IMR-90 (cell line): ENCODE measurements around the gene RBM10. TPM values are rescaled to one million over a fixed set of nuclear protein-coding genes. Genes with fewer than 3 reads are reported as not detected.
A peak's percentile ranks its signal among the peaks of the same experiment; 100 is the strongest.

ENCODE experiments used
- ATAC-seq: fragments of 200-7000 bp; cut with Tn5 transposase; 2 replicates; pipeline ENCODE4 v1.9.1; 2020; ENCODE audit warnings: low read depth, mild to moderate bottlenecking, moderate library complexity
- BruUV-seq: library from RNA; stranded (reverse); fragments of 400-500 nt; replicated peaks from 2 replicates; lab custom pipeline; 2021; lab: Mats Ljungman, UMichigan
- CTCF ChIA-PET: fragments of 300-600 bp; formaldehyde crosslinking; extraction: SDS; loops from one replicate; lab custom pipeline; 2021; ENCODE audit warnings: antibody characterized with exemption; lab: Yijun Ruan, JAX
- POLR2A ChIA-PET: fragments of 300-600 bp; sonication (Branson Sonifier 250); formaldehyde crosslinking; loops from one replicate; lab custom pipeline; 2022; ENCODE audit warnings: antibody characterized with exemption; ENCODE audit not compliant: unreplicated experiment; lab: Charles Lee
- DNase-seq: peaks from one replicate; pipeline ENCODE4 v3.0.0; 2013
- H2AFZ ChIP-seq: replicated peaks from 2 replicates; pipeline ENCODE3; 2013; ENCODE audit warnings: low read length, mild to moderate bottlenecking; ENCODE audit not compliant: poor library complexity
- H2AK5ac ChIP-seq: 2 replicates; pipeline ENCODE4 v1.6.1; 2013; ENCODE audit warnings: low read depth, low read length, inconsistent platforms
- H2AK9ac ChIP-seq: replicated peaks from 2 replicates; pipeline ENCODE3; 2013; ENCODE audit warnings: mild to moderate bottlenecking, low read depth, low read length, moderate library complexity; ENCODE audit not compliant: poor library complexity
- H2BK120ac ChIP-seq: 2 replicates; pipeline ENCODE4 v1.6.1; 2013; ENCODE audit warnings: low read depth, low read length, inconsistent platforms
- H2BK15ac ChIP-seq: 3 replicates; pipeline ENCODE4 v1.6.1; 2013; ENCODE audit warnings: low read depth, low read length, inconsistent platforms
- H2BK20ac ChIP-seq: 2 replicates; pipeline ENCODE4 v1.6.1; 2013; ENCODE audit warnings: low read depth, mild to moderate bottlenecking, inconsistent platforms, low read length, moderate library complexity
- H2BK5ac ChIP-seq: 2 replicates; pipeline ENCODE4 v1.6.1; 2013; ENCODE audit warnings: mild to moderate bottlenecking, low read depth, low read length, inconsistent platforms; ENCODE audit not compliant: poor library complexity, severe bottlenecking
- H3K14ac ChIP-seq: replicated peaks from 2 replicates; pipeline ENCODE4 v1.6.1; 2013; ENCODE audit warnings: low read depth, low read length, inconsistent platforms
- H3K18ac ChIP-seq: 2 replicates; pipeline ENCODE4 v1.6.1; 2013; ENCODE audit warnings: low read depth, low read length, control low read depth
- H3K23ac ChIP-seq: 2 replicates; pipeline ENCODE4 v1.6.1; 2013; ENCODE audit warnings: low read depth, low read length, inconsistent platforms
- H3K27ac ChIP-seq: 2 replicates; pipeline ENCODE4 v1.5.1; 2013; ENCODE audit warnings: mild to moderate bottlenecking, control low read depth, low read length; ENCODE audit not compliant: insufficient read depth
- H3K27me3 ChIP-seq: 2 replicates; pipeline ENCODE4 v1.6.1; 2013; ENCODE audit warnings: low read length; ENCODE audit not compliant: control insufficient read depth, insufficient read depth
- H3K36me3 ChIP-seq: 2 replicates; pipeline ENCODE4 v1.6.1; 2013; ENCODE audit warnings: low read length, mixed read lengths; ENCODE audit not compliant: control insufficient read depth, insufficient read depth
- H3K4ac ChIP-seq: 2 replicates; pipeline ENCODE4 v1.6.1; 2013; ENCODE audit warnings: low read depth, low read length, inconsistent platforms
- H3K4me1 ChIP-seq: 2 replicates; pipeline ENCODE4 v1.6.1; 2013; ENCODE audit warnings: low read length, mixed read lengths; ENCODE audit not compliant: control insufficient read depth, insufficient read depth
- H3K4me2 ChIP-seq: 2 replicates; pipeline ENCODE4 v1.6.1; 2013; ENCODE audit warnings: low read depth, mild to moderate bottlenecking, control low read depth, low read length, moderate library complexity
- H3K4me3 ChIP-seq: 2 replicates; pipeline ENCODE4 v1.5.1; 2013; ENCODE audit warnings: low read depth, mild to moderate bottlenecking, control low read depth, low read length, moderate library complexity; ENCODE audit not compliant: insufficient read depth
- H3K56ac ChIP-seq: 2 replicates; pipeline ENCODE4 v1.6.1; 2013; ENCODE audit warnings: low read length, inconsistent platforms; ENCODE audit not compliant: insufficient read depth; ENCODE audit errors: extremely low read depth
- H3K79me1 ChIP-seq, 2 experiments: 2 replicates each; pipeline ENCODE4 v1.6.1; 2013; ENCODE audit warnings: low read length in 2 of 2, inconsistent platforms in 1 of 2, low read depth in 1 of 2
- H3K9ac ChIP-seq: 2 replicates; pipeline ENCODE4 v1.6.1; 2013; ENCODE audit warnings: low read depth, low read length, control low read depth
- H3K9me1 ChIP-seq: 2 replicates; pipeline ENCODE4 v1.6.1; 2013; ENCODE audit warnings: low read length, inconsistent platforms; ENCODE audit not compliant: insufficient read depth
- H3K9me3 ChIP-seq: 2 replicates; pipeline ENCODE4 v1.6.1; 2013; ENCODE audit warnings: low read length; ENCODE audit not compliant: control insufficient read depth, insufficient read depth
- H4K20me1 ChIP-seq: 2 replicates; pipeline ENCODE4 v1.6.1; 2013; ENCODE audit warnings: low read length, inconsistent platforms; ENCODE audit not compliant: insufficient read depth
- H4K5ac ChIP-seq: 2 replicates; pipeline ENCODE4 v1.6.1; 2013; ENCODE audit warnings: mild to moderate bottlenecking, low read depth, low read length, control low read depth
- H4K8ac ChIP-seq, 2 experiments: 2 replicates each; pipeline ENCODE4 v1.6.1; 2013; ENCODE audit warnings: low read depth in 2 of 2, low read length in 2 of 2, control low read depth in 1 of 2, inconsistent platforms in 1 of 2
- H4K91ac ChIP-seq: 2 replicates; pipeline ENCODE4 v1.6.1; 2013; ENCODE audit warnings: low read depth, low read length, inconsistent platforms; ENCODE audit not compliant: insufficient read depth
- BHLHE40 ChIP-seq: fragments of 150-350 bp; IDR thresholded peaks from 2 replicates; pipeline ENCODE4 v1.6.1; 2016; ENCODE audit warnings: mild to moderate bottlenecking, low read depth, low read length
- CHD1 ChIP-seq: IDR thresholded peaks from 2 replicates; pipeline ENCODE4 v1.6.1; 2012; ENCODE audit warnings: low read depth, low read length, improper control_type of control experiment
- WGBS, 2 experiments: methylation state at CpG; one replicate each; pipeline versions ENCODE4 v1.1.5 to v1.1.7; 2013; ENCODE audit warnings: missing lambda C conversion rate in 2 of 2; ENCODE audit not compliant: insufficient read length in 1 of 2; ENCODE audit errors: extremely low coverage in 2 of 2; 5-methylcytosine and 5-hydroxymethylcytosine counted together
- dilution Hi-C: fragments of 300-500 bp; cut with HindIII; formaldehyde crosslinking; loops from one replicate; pipeline ENCODE4 v1.14.3; 2018; ENCODE audit warnings: low sequenced_read_pairs; ENCODE audit not compliant: unreplicated experiment
- in situ Hi-C: fragments of 300-500 bp; cut with MboI; formaldehyde crosslinking; loops from 3 replicates; pipeline ENCODE4 v1.14.3; 2019; ENCODE audit warnings: low sequenced_read_pairs, inconsistent platforms, mixed read lengths
- intact Hi-C: fragments of 100-400 bp; cut with micrococcal nuclease; formaldehyde crosslinking; loops from 2 replicates; pipeline ENCODE4 v1.10.0; 2022
- polyA plus RNA-seq, 3 experiments: library from polyadenylated mRNA; depleted of rRNA; stranded (reverse); fragments of >200 nt; gene quantifications; 2 replicates each; pipeline ENCODE4 v1.2.3, GENCODE V29; 2012; ENCODE audit warnings: low replicate concordance in 1 of 3
- total RNA-seq: library from RNA; depleted of rRNA; stranded (reverse); fragments of >200 nt; gene quantifications from 2 replicates; pipeline ENCODE4 v1.2.3, GENCODE V29; 2012

RBM10 gene
- total and polyA plus RNA-seq, 2 of the 4 experiments (the other 2 are of a cell fraction): 33.4 to 36.0 TPM

DNA sequence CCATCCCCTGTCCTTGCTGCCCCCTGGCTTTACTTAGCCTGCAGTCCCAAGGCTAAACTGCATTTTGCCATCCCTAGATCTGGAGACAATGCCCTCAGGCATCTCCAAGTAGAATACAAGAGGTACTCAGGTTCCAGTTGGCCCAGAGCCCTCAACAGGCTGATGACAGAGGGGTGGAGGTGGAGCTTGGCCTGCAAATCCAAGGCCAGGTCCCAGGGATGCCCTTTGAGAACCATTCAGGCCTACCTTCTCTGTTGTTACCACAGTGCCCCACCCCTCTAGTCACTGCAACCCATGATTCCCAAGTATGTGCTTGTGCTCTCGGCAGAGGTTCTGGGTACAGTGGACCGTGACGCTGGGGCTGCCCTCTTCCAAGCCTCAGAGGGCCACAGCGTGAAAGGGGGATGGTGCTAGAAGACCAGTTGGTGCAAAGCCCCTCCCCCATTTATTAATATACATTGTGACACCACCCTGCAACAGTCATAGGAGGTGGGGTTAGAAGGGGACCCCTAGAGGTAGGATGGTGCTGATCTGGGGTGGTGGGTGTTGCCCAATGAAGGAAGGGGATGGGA, 42.2 kb downstream of the RBM10 start:
- Histone ChIP-seq H2BK20ac (no peak overlapping the region), H3K4me2 (no peak overlapping the region), H2BK120ac (no peak overlapping the region), H2AK9ac (peak overlapping the region; percentile 25), H3K79me1 (peaks cover 5 to 11% of the 10 kb centered on the region in 2 experiments; a peak in 3 of 4 replicates), H2BK5ac (no peak overlapping the region), H2AK5ac (no peak overlapping the region), H3K56ac (no peak overlapping the region), H4K8ac (no peak overlapping the region), H3K9me3 (no peaks in the 10 kb centered on the region), H3K27ac (no peak overlapping the region), H3K4me1 (no peaks in the 10 kb centered on the region), H3K36me3 (peaks cover 15% of the 10 kb centered on the region), H3K9me1 (no peaks in the 10 kb centered on the region), H3K27me3 (peaks cover 2% of the 10 kb centered on the region; the same call in 1 of the 2 replicates), H3K14ac (no peak overlapping the region), H4K5ac (no peak overlapping the region), H4K20me1 (no peaks in the 10 kb centered on the region; the same call in 1 of the 2 replicates), H3K18ac (no peak overlapping the region), H2BK15ac (no peak overlapping the region), H3K9ac (no peak overlapping the region), H4K91ac (no peak overlapping the region), H2AFZ (no peak overlapping the region), H3K4me3 (no peak overlapping the region), H3K23ac (no peak overlapping the region), H3K4ac (no peak overlapping the region)
- WGBS, 2 experiments: no CpG with 5 or more reads among the region's 4 CpGs
- intact Hi-C loops (no loop called here), dilution Hi-C loops (no loop called here), in situ Hi-C loops (no loop called here)
- no TSS peak for BruUV-seq
- ATAC-seq (no peak), DNase-seq (no peak)
- no peak for TF ChIP-seq CHD1
- no peak for TF ChIP-seq BHLHE40
- ChIA-PET CTCF (no interaction called here), POLR2A (no interaction called here)
